Loucy (cell line): ENCODE measurements around the gene GSG1L.

Source experiments
- EZH2phosphoT487 ChIP-seq: fragments of 200-600 bp; IDR thresholded peaks from 2 replicates; pipeline ENCODE4 v1.6.1; 2018; ENCODE audit warnings: antibody characterized with exemption, mild to moderate bottlenecking, moderate library complexity, borderline replicate concordance
- TF ChIP-seq, protein P1 (sequence below): fragments of 200-600 bp; sonication (generic); conservative IDR thresholded peaks from 2 replicates; pipeline ENCODE4 v1.5.1; 2014; ENCODE audit warnings: mild to moderate bottlenecking, antibody characterized with exemption, low read length

GRCh38 chr16:28110074-28110473 lies 46.6 kb upstream of the GSG1L start:
- TF ChIP-seq, protein P1, sequence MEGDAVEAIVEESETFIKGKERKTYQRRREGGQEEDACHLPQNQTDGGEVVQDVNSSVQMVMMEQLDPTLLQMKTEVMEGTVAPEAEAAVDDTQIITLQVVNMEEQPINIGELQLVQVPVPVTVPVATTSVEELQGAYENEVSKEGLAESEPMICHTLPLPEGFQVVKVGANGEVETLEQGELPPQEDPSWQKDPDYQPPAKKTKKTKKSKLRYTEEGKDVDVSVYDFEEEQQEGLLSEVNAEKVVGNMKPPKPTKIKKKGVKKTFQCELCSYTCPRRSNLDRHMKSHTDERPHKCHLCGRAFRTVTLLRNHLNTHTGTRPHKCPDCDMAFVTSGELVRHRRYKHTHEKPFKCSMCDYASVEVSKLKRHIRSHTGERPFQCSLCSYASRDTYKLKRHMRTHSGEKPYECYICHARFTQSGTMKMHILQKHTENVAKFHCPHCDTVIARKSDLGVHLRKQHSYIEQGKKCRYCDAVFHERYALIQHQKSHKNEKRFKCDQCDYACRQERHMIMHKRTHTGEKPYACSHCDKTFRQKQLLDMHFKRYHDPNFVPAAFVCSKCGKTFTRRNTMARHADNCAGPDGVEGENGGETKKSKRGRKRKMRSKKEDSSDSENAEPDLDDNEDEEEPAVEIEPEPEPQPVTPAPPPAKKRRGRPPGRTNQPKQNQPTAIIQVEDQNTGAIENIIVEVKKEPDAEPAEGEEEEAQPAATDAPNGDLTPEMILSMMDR = no peak
- TF ChIP-seq EZH2phosphoT487 = no peak
